ENCODE data around the gene MGST2.

Gene MGST2

DNA sequence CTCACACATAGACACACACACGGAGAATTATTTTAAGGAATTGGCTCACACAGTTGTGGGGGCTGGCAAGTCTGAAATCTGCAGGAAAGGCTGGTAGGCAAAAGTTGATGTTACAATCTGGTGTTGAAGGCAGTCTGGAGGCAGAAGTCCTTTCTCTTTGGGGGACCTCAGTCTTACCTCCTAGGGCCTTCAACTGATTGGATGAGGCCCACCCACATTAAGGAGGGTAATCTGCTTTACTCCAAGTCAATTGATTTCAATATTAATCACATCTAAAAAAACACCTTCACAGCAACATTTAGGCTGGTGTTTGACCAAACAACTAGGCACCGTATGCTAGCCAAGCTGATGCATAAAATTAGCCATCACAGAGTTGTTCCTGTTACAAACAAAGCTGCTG, 10.7 kb downstream of the MGST2 start:
- H3K4me3 ChIP-seq (ENCODE audit: control insufficient read depth, low read depth, low read length), result no peak overlapping the region
- TF ChIP-seq, protein P1, sequence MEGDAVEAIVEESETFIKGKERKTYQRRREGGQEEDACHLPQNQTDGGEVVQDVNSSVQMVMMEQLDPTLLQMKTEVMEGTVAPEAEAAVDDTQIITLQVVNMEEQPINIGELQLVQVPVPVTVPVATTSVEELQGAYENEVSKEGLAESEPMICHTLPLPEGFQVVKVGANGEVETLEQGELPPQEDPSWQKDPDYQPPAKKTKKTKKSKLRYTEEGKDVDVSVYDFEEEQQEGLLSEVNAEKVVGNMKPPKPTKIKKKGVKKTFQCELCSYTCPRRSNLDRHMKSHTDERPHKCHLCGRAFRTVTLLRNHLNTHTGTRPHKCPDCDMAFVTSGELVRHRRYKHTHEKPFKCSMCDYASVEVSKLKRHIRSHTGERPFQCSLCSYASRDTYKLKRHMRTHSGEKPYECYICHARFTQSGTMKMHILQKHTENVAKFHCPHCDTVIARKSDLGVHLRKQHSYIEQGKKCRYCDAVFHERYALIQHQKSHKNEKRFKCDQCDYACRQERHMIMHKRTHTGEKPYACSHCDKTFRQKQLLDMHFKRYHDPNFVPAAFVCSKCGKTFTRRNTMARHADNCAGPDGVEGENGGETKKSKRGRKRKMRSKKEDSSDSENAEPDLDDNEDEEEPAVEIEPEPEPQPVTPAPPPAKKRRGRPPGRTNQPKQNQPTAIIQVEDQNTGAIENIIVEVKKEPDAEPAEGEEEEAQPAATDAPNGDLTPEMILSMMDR (conservative IDR thresholded peaks at IDR 0.05; ENCODE audit: control insufficient read depth, insufficient read depth, low read depth, low read length), result no peak
- no peak for DNase-seq (ENCODE audit: low read depth)

DNA sequence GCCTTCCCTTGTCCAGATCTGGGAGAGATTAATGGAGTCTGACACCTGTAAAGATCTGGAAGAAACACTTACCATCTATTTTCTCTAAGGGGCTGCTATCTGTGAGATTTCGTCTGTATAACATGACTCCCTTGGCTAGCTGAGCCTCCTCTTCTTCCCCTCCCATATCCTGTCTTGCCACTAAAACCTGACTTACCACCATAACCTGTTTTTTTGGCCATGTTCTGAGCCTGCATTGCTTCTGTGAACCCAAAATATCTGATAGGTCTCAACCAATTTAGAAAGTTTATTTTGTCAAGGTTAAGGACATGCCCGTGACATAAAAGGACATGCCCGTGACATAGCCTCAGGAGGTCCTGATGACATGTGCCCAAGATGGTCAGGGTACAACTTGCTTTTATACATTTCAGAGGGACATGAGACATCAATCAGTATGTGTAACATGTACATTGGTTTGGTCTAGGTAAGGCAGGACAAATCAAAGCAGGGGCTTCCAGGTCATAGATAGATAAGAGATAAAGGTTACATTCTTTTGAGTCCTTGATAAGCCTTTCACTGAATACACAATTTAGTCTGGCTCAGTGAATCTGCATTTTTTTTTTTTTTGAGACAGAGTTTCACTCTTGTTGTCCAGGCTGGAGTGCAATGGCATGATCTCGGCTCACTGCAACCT, 11.4 kb downstream of the MGST2 start:
- H3K4me3 ChIP-seq (ENCODE audit: control insufficient read depth, low read depth, low read length), result no peak overlapping the region
- TF ChIP-seq, protein P1 (conservative IDR thresholded peaks at IDR 0.05; ENCODE audit: control insufficient read depth, insufficient read depth, low read depth, low read length), result no peak
- no peak for DNase-seq (ENCODE audit: low read depth)

DNA sequence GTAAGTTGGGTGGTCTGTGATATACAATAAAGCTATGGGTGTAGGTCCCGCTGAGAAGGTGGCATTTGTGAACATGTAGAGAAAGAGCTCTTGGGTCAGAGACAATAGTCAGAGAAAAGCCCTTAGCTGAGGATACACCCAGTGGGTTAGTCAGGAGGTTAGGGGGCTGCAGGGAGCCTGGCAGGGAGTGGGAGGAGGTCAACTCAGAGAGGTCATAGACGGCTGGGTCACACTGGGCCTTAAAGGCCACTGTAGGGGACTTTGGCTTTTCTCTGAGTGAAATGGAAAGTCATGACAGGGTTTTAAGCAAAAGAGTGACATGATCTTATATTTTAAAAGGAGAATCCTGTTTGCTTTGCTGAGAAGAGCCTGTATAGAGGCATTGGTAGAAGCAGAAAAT, 16.7 kb downstream of the MGST2 start:
- no peak for DNase-seq (ENCODE audit: low read depth)
- TF ChIP-seq, protein P1 (conservative IDR thresholded peaks at IDR 0.05; ENCODE audit: control insufficient read depth, insufficient read depth, low read depth, low read length), result no peak
- no peak overlapping the region for H3K4me3 ChIP-seq (ENCODE audit: control insufficient read depth, low read depth, low read length)

DNA sequence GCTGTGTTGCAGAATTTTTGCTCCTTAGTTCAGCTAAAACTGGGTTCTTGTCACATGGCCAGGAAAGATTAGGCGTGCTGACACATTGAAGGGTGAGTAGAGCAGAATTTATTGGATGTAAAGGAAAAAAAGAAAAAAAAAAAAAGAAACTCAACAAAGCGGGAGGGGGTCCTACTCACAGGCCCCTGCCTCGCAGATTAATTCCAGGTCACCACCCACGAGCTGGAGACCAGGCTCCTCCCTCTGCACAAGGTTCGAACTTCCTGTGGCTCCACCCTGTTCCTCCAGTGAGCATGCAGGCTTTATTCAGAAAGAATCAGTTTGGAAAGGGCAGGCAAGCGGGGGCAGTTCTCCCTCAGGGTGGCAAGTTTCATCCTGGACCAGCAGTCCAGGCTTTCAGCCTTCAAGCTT, 17.1 kb downstream of the MGST2 start:
- H3K4me3 ChIP-seq (ENCODE audit: control insufficient read depth, low read depth, low read length), result no peak overlapping the region
- TF ChIP-seq, protein P1 (conservative IDR thresholded peaks at IDR 0.05; ENCODE audit: control insufficient read depth, insufficient read depth, low read depth, low read length), result no peak
- peak; percentile 13 for DNase-seq (ENCODE audit: low read depth)

DNA sequence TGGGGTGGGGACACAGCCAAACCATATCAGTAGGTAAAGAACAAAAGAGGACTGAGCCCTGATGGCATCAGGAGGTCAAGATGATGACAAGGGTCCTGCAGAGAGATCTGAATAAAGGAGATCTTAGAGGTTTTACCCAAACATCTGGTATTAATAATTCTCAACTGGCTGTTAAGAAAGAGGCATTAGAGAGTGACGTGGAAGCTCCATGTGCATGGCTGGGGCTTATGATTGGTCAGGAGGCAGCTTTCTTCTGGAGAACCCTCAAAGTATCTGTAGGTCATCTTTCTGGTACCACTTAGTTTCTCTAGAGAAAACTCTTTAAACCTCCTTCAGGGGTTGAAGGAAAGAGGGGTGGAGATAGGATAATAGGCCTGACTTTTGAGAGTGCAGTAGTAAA, 18.7 kb downstream of the MGST2 start:
- TF ChIP-seq, protein P1 (conservative IDR thresholded peaks at IDR 0.05; ENCODE audit: control insufficient read depth, insufficient read depth, low read depth, low read length), result no peak
- no peak overlapping the region for H3K4me3 ChIP-seq (ENCODE audit: control insufficient read depth, low read depth, low read length)
- peak; percentile 79 for DNase-seq (ENCODE audit: low read depth)

DNA sequence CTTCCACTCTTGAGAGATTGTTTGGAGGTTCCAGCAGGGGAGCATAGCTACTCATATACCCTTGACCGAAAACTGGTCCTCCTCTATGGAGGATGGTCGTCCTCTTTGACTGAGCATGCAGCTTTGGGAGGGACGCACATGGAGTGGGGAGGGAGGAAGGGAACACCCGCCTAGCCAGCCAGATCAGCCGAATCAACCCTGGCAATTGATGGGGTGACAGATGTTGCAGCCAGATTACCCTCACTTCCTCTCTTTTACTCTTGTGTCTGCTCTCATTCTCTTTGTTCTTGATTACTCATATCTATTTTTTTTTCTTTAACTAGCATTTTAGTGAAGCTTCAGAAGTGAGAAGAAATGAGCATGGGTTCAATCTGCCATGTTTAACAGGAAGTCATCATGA, 19.6 kb downstream of the MGST2 start:
- TF ChIP-seq, protein P1 (conservative IDR thresholded peaks at IDR 0.05; ENCODE audit: control insufficient read depth, insufficient read depth, low read depth, low read length), result no peak
- no peak overlapping the region for H3K4me3 ChIP-seq (ENCODE audit: control insufficient read depth, low read depth, low read length)
- no peak for DNase-seq (ENCODE audit: low read depth)

DNA sequence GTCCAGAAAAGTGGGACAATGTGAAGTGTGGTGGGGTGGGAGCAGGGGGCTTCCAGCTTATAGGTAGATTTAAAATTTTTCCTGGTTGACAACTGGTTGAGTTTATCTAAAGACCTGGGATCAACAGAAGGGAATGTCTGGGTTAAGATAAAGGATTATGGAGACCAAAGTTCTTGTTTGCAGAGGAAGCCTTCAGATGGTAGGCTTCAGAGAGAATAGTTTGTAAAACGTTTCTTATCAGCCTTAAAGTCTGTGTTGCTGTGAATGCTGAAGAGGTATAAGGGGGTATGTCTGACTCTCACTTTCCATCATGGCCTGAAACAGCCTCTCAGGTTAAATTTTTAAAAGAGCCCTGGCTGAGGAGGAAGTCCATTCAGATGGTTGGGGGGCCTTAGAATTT, 20.5 kb downstream of the MGST2 start:
- TF ChIP-seq, protein P1 (conservative IDR thresholded peaks at IDR 0.05; ENCODE audit: control insufficient read depth, insufficient read depth, low read depth, low read length), result no peak
- DNase-seq (ENCODE audit: low read depth), result no peak
- no peak overlapping the region for H3K4me3 ChIP-seq (ENCODE audit: control insufficient read depth, low read depth, low read length)

All from fibroblast of mammary gland (primary cell).